Measurements from ENCODE around the gene CAPS.
A peak's percentile ranks its signal among the peaks of the same experiment; 100 is the strongest.

The CAPS gene

DNA sequence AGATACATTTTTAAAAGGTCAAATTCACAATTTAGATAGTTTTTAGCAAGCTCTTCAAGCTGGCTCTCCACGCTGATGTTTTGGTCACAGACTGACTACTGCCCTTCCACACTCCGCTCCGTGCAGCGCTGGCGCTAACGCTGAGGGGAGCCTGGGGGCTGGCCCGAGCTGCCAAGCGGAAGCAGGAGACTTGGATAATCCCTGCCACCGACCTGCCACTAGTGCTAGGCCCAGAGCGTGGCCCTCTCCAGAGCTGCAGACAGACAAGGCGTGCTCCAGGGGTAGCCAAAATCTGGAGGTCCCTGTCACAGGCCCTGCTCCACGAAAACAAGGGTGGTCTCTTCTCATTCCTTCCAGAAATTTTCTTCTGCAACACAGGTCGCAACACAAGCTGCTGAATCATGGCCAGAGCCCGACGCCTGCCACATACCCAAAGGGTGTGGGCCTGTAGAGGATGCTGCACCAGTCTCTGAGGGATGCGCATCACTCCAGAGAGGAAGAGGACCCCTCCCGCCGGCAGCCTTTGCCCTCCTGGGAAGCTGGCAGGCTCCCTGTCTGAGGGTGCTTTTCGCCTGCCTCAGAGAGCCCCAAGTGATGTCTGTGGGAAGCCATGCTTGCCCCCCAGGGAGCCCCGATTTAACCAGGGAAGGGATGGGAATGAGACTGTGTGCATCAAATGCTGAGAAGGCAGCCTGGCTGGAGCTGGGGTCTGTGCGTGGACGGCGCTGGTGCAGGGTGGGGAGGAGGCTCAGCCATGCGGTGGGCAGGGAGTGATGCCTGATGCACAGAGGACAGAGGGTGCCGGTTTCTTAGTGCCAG lies 21.6 kb downstream of the CAPS start:
- DNase-seq: no peak

DNA sequence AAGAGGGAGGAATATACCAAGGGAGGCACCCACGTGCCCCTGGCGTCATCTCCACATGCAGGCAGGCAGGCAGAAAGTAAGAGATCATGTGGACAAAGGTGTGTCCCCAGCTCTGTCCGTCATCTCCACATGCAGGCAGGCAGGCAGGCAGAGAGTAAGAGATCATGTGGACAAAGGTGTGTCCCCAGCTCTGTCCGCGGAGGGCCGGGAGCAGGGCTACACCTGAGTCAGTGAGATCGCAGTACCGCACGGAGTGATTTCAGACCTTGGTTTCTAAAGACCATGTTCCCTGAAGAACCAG lies 22.2 kb downstream of the CAPS start:
- no peak for DNase-seq

GRCh38 chr19:5937550-5937949 lies 23.5 kb downstream of the CAPS start:
- no peak for DNase-seq

- DNase-seq: no peak
These were observed 26.5 kb downstream of the CAPS start for GRCh38 chr19:5940260-5941208.

DNA sequence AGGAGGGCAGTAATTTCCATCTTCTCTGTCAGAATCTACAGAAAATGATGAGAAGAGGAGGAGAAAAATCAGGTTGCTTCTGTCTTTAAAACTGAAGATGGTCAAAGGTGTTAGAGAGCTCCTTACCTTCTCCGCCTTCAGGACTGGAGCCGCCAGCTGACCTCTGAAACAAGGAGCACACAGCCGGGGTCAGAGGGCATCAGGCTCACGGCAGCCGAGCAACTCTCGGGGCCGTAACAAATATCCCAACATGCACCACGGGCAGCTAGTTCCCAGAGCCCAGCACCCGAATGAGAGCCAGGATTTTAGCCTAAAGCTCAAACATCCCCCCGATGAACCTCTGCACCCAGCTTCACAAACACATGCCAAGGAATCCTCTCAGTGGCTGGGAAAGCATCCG lies 27.6 kb downstream of the CAPS start:
- no peak for DNase-seq

DNA sequence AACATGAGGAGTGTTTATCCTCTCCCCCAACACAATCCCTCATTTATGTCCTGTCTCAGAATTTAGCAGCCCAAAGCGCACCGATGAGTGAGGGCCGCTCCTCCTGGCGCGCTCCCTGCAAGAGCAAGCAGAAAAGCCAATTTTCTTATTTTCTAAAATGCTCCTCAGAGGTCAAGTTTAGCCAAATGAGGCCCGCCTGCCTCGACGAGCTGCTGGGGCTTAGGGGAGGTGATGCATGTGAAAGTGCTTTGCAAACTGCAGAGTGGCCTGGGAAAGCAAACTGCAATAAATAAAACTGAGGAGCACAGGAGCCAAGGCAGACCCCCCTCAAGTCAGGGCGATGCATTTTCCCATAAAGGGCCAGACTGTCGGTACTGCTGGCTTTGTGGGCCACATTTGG lies 29.0 kb downstream of the CAPS start:
- no peak for DNase-seq

DNA sequence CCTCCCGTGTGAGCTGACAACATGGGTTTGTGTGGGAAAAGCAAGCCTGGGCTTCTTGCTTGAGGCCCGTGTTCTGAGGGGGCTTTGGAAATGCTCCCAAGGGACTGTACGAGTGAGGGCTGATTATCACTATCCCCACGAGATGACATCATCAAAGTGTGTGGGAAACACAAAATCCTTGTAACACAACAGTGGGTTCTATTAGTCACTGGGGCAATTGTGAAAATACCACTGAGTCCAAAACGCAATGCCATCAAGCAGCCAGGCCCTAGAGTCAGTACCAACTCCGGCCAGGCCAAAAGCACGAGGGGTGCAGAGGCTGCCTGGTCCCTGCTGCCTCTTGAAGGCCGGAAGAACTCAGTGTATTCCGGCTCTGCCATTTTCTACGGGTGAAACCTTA lies 29.6 kb downstream of the CAPS start:
- DNase-seq: no peak

- DNase-seq: peak; percentile 92
These were observed 33.4 kb downstream of the CAPS start for GRCh38 chr19:5947435-5947834.

GRCh38 chr19:5948752-5949564 lies 34.9 kb downstream of the CAPS start:
- no peak for DNase-seq

GRCh38 chr19:5949792-5950305 lies 35.8 kb downstream of the CAPS start:
- no peak for DNase-seq

DNA sequence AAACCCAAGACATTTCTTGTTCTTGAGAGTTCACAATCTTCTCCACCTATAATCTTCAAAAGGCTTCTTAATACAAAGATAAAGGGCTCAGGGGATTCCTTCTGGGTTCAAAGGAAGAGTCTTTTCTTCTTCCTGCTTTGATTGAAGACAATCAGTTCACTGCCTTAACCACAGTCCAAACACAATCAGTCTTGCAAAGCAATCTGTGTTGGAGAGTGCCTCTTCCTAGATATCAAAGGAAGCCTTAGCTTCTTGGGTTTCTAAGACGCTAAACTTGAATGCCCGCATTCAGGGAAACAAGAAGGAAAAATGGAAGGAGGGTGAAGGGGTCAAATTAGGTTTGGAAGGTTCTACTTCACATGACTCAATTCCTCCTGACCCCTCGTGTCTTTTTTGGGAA lies 36.7 kb downstream of the CAPS start:
- no peak for DNase-seq

GRCh38 chr19:5951338-5951861 lies 37.3 kb downstream of the CAPS start:
- peak; percentile 45 for DNase-seq

- no peak for DNase-seq
These were observed 38.4 kb downstream of the CAPS start for GRCh38 chr19:5952193-5953029.

DNA sequence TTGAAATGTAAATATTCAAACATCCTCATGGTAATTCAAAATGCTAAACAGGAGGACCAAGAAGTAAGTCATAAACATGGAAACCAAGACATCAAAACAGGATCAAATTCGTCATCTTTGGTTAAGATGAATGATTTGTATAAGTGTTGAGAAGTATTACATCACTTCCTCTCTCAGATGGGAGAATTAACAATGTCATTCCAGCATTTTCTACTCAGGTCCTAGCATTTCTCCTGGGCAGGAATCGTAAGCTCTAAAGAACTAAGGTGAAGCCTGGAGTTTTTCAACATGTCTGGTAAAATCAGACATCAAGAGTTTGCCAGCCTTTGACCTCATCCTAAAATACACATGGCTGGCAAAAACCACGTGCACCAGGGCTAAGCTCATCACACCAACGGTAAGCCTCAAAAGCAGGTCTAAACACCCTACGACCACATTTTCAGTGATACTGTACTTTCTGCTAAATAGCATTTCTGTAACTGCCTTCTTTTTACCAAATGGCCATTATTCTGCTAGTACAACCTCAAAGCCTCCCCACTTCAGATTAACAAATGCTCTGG lies 39.1 kb downstream of the CAPS start:
- peak; percentile 47 for DNase-seq

- DNase-seq: peak; percentile 62
These were observed 39.7 kb downstream of the CAPS start for GRCh38 chr19:5953680-5954213.

GRCh38 chr19:5954293-5954692 lies 40.2 kb downstream of the CAPS start:
- DNase-seq: no peak

DNA sequence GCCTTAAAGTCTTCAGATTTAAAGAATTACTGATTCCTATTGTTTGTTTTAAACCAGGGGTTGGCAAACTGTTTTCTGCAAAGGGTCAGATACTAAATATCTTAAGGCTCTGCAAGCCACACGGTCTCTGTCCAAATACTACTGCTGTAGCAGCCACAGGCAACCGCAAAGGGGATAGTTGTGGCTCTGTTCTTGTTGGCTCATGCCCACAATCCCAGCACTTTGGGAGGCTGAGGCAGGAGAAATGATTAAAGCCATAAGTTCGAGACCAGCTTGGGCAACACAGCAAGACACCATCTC lies 41.5 kb downstream of the CAPS start:
- DNase-seq: no peak

GRCh38 chr19:5956323-5956722 lies 42.3 kb downstream of the CAPS start:
- DNase-seq: no peak

GRCh38 chr19:5956728-5957127 lies 42.7 kb downstream of the CAPS start:
- no peak for DNase-seq

DNA sequence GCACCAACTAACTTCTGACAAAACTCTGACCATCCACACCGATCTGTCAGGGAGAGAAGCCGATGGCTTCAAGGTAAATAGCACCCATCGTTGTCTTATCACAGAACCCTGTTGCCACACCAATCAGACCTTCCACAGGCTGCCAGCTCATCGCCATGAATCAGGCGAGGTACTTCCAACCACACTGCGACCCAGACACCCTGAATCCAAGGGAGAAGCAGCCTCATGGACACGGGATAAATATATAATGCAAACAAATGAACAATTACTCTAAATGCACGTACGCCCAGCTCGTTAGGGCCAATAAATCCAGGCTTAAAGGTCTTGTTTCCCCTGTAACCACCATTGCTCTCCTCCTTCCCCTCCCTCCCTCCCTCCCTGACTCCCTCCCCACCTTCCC lies 43.1 kb downstream of the CAPS start:
- DNase-seq: no peak

DNA sequence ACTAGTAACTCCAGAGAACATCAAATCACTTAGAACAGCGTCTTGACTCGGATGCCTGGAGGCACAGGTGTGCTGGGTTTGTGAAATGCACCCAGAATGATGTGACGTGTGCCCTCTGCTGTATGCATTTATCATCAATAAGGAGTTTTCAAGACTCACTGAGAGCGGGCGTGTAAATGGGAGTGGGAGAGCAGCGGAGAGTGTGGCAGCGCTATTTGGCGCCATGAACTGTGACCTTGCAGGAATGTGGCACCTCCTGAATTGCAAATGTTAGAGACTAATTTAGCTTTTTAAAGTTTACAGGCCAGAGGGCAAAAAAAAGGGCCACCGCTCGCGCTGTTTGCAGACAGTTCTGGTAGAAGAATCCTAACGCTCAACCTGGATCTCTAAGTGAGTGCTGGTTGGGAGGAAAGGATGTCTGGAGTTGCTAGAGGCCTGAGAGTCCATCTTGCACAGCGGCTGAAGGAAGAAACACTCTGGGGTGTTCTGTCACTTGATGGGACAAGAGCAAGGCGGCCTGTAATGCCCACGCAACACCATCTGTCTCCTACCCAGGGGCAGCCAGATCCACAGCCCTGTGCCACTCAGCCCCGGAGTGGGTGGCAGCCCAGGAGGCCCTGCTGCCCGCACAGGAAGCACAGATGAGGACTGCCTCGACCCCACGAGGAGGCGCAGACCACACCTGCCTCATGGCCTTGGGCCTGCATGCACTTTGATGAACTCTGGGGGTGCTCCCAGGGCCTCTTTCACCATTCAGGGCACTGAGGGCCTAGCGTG lies 44.2 kb downstream of the CAPS start:
- DNase-seq: no peak

Measured in suppressor macrophage treated with lipopolysaccharide for 4 hours (primary cell).